Measurements from ENCODE around the gene TFIP11. TPM values are rescaled to one million over a fixed set of nuclear protein-coding genes. Genes with fewer than 3 reads are reported as not detected.
A peak's percentile ranks its signal among the peaks of the same experiment; 100 is the strongest.

Gene TFIP11
- total RNA-seq, 2 donors from 2014 or later: 15.4 TPM

GRCh38 chr22:26514419-26515161, 2.3 kb upstream of the TFIP11 start:
- Histone ChIP-seq H3K27me3 (no peaks in the 10 kb centered on the region), H3K27ac (no peak overlapping the region), H3K4me1 (peaks cover 0 to 27% of the 10 kb centered on the region in 2 donors)

GRCh38 chr22:26513838-26514237, 1.6 kb upstream of the TFIP11 start:
- Histone ChIP-seq H3K27me3 (no peaks in the 10 kb centered on the region), H3K4me3 (no peak overlapping the region), H3K36me3 (peaks cover 18% of the 10 kb centered on the region), H3K4me1 (peaks cover 0 to 27% of the 10 kb centered on the region in 2 donors), H3K27ac (no peak overlapping the region), H3K9me3 (no peaks in the 10 kb centered on the region)
- DNase-seq (ENCODE audit: low spot score): no peak
- TF ChIP-seq CTCF (IDR thresholded peaks at IDR 0.05): no peak

More at GRCh38 chr22:26514419-26515161, 2.3 kb upstream of the TFIP11 start:
- H3K36me3 ChIP-seq: peaks cover 11% of the 10 kb centered on the region
- TF ChIP-seq CTCF (IDR thresholded peaks at IDR 0.05): no peak
- no peak overlapping the region for H3K4me3 ChIP-seq
- no peak for DNase-seq (ENCODE audit: low spot score)
- no peaks in the 10 kb centered on the region for H3K9me3 ChIP-seq

- Histone ChIP-seq H3K9me3 (no peaks in the 10 kb centered on the region), H3K4me3 (no peak overlapping the region), H3K4me1 (peaks cover 0 to 31% of the 10 kb centered on the region in 2 donors), H3K36me3 (peaks cover 68% of the 10 kb centered on the region), H3K27ac (no peak overlapping the region), H3K27me3 (no peaks in the 10 kb centered on the region)
- no peak for DNase-seq (ENCODE audit: low spot score)
- TF ChIP-seq CTCF (IDR thresholded peaks at IDR 0.05): no peak
Measured at GRCh38 chr22:26508148-26508547, 4.1 kb downstream of the TFIP11 start.

GRCh38 chr22:26503758-26504157, 8.5 kb downstream of the TFIP11 start:
- Histone ChIP-seq H3K4me3 (no peak overlapping the region), H3K36me3 (peaks cover 88% of the 10 kb centered on the region), H3K27ac (peak overlapping the region; percentile 72 to 80), H3K9me3 (no peaks in the 10 kb centered on the region), H3K4me1 (peaks cover 0 to 20% of the 10 kb centered on the region in 2 donors), H3K27me3 (no peaks in the 10 kb centered on the region)
- DNase-seq (ENCODE audit: low spot score): no peak
- TF ChIP-seq CTCF (IDR thresholded peaks at IDR 0.05): no peak

- H3K4me3 ChIP-seq: no peak overlapping the region
- H3K27ac ChIP-seq: peak overlapping the region; percentile 72 to 80
- no peaks in the 10 kb centered on the region for H3K9me3 ChIP-seq
- H3K36me3 ChIP-seq: peaks cover 90% of the 10 kb centered on the region
- DNase-seq (ENCODE audit: low spot score): no peak
- TF ChIP-seq CTCF (IDR thresholded peaks at IDR 0.05): peak; percentile 33 to 66
- H3K27me3 ChIP-seq: no peaks in the 10 kb centered on the region
- H3K4me1 ChIP-seq: peaks cover 0 to 20% of the 10 kb centered on the region in 2 donors
Measured at GRCh38 chr22:26502688-26503561, 9.3 kb downstream of the TFIP11 start.

All from right atrium auricular region (tissue), 2 donors.